MCF 10A (cell line): Measurements from ENCODE around the gene MRGPRE. TPM values are rescaled to one million over a fixed set of nuclear protein-coding genes. Genes with fewer than 3 reads are reported as not detected.

ENCODE experiments used
- BruUV-seq: library from RNA; stranded (reverse); fragments of 400-500 nt; replicated peaks from 2 replicates; lab custom pipeline; 2021; lab: Mats Ljungman, UMichigan
- CTCF ChIA-PET: fragments of 300-600 bp; sonication (Branson Sonifier 250); formaldehyde crosslinking; extraction: SDS; loops from one replicate; lab custom pipeline; 2021; ENCODE audit warnings: antibody characterized with exemption, inconsistent platforms; lab: Yijun Ruan, JAX
- POLR2A ChIA-PET: fragments of 300-600, 350-650 bp; sonication (Branson Sonifier 250); formaldehyde crosslinking; extraction: SDS; loops from one replicate; lab custom pipeline; 2020; ENCODE audit warnings: antibody characterized with exemption, inconsistent platforms; lab: Yijun Ruan, JAX
- DNase-seq: peaks from one replicate; pipeline ENCODE4 v3.0.0-alpha.2; 2018; ENCODE audit not compliant: unreplicated experiment
- H3K27ac Mint-ChIP-seq: one replicate; pipeline ENCODE4 v1.8.0; 2022; ENCODE audit warnings: mild to moderate bottlenecking, low read depth, mixed read lengths; ENCODE audit not compliant: unreplicated experiment
- H3K27me3 Mint-ChIP-seq: one replicate; pipeline ENCODE4 v1.8.0; 2022; ENCODE audit warnings: mixed read lengths; ENCODE audit not compliant: insufficient read depth, unreplicated experiment
- H3K36me3 Mint-ChIP-seq: one replicate; pipeline ENCODE4 v1.8.0; 2022; ENCODE audit warnings: mild to moderate bottlenecking, moderate library complexity, mixed read lengths; ENCODE audit not compliant: insufficient read depth, unreplicated experiment
- H3K4me1 Mint-ChIP-seq: one replicate; pipeline ENCODE4 v1.8.0; 2022; ENCODE audit warnings: mixed read lengths; ENCODE audit not compliant: insufficient read depth, unreplicated experiment
- H3K4me3 Mint-ChIP-seq: one replicate; pipeline ENCODE4 v1.8.0; 2022; ENCODE audit warnings: mild to moderate bottlenecking, moderate library complexity, mixed read lengths; ENCODE audit not compliant: unreplicated experiment
- H3K9me3 Mint-ChIP-seq: one replicate; pipeline ENCODE4 v1.8.0; 2022; ENCODE audit warnings: mixed read lengths; ENCODE audit not compliant: unreplicated experiment
- intact Hi-C: fragments of 100-400 bp; cut with micrococcal nuclease; formaldehyde crosslinking; loops from 2 replicates; pipeline ENCODE4 v1.14.1; 2022
- total RNA-seq: library from RNA; stranded (reverse); gene quantifications from 2 replicates; pipeline ENCODE4 v1.2.3, GENCODE V29; 2022
- TF ChIP-seq, protein P1 (sequence below): fragments of 200-600 bp; IDR thresholded peaks from one replicate; pipeline ENCODE4 v1.8.0; 2022; ENCODE audit warnings: antibody characterized with exemption, mild to moderate bottlenecking; ENCODE audit not compliant: unreplicated experiment

Gene MRGPRE
- total RNA-seq, 1 experiment from 2014 or later = not detected

DNA sequence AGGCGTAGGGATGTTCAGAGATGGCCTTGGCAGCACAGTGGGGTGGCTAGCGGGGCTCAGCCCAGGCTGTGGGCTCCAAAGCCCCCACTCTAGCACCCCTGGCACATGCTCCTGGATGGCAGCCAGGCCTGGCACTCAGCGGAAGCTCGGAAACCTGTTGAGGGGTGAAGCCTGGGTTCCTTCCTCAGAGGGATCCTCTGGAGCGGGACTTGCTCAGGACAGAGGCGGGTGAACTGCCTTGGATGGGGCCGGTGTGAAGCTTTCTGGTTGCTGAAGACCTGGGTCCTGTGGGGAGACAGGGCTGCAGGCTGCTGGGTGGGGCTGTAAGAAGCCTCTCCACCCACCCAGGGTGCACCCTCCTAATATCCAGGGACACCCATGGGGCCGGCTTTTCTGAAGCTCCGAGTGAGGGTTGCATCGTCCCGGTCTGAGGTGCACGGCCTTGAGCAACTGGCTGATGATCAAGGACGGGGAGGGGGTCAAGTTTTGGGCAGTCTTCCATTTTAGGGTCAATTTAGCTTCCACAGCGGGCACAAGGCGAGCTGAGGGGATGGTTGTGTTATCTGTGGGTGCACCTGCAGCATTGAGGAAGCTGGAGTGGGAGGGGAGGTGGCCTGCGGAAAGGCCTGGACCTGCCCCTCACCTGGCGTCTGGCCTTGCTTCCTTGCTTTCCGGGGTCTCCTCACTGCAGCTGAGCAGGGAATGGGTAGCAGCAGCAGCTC, 5.2 kb downstream of the MRGPRE start:
- Mint-ChIP-seq H3K4me3 (no peak overlapping the region), H3K27me3 (peaks cover 40% of the 10 kb centered on the region), H3K4me1 (no peaks in the 10 kb centered on the region), H3K27ac (no peak overlapping the region), H3K36me3 (no peaks in the 10 kb centered on the region), H3K9me3 (no peaks in the 10 kb centered on the region)
- BruUV-seq = no TSS peak
- TF ChIP-seq, protein P1, sequence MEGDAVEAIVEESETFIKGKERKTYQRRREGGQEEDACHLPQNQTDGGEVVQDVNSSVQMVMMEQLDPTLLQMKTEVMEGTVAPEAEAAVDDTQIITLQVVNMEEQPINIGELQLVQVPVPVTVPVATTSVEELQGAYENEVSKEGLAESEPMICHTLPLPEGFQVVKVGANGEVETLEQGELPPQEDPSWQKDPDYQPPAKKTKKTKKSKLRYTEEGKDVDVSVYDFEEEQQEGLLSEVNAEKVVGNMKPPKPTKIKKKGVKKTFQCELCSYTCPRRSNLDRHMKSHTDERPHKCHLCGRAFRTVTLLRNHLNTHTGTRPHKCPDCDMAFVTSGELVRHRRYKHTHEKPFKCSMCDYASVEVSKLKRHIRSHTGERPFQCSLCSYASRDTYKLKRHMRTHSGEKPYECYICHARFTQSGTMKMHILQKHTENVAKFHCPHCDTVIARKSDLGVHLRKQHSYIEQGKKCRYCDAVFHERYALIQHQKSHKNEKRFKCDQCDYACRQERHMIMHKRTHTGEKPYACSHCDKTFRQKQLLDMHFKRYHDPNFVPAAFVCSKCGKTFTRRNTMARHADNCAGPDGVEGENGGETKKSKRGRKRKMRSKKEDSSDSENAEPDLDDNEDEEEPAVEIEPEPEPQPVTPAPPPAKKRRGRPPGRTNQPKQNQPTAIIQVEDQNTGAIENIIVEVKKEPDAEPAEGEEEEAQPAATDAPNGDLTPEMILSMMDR = no peak
- POLR2A ChIA-PET = no interaction called here
- no peak for DNase-seq
- intact Hi-C loops = no loop called here
- CTCF ChIA-PET = interaction anchor here (0.6 kb wide), 1 partner anchor 32 kb away, joined by 4 read pairs; no protein-coding TSS in a partner anchor

DNA sequence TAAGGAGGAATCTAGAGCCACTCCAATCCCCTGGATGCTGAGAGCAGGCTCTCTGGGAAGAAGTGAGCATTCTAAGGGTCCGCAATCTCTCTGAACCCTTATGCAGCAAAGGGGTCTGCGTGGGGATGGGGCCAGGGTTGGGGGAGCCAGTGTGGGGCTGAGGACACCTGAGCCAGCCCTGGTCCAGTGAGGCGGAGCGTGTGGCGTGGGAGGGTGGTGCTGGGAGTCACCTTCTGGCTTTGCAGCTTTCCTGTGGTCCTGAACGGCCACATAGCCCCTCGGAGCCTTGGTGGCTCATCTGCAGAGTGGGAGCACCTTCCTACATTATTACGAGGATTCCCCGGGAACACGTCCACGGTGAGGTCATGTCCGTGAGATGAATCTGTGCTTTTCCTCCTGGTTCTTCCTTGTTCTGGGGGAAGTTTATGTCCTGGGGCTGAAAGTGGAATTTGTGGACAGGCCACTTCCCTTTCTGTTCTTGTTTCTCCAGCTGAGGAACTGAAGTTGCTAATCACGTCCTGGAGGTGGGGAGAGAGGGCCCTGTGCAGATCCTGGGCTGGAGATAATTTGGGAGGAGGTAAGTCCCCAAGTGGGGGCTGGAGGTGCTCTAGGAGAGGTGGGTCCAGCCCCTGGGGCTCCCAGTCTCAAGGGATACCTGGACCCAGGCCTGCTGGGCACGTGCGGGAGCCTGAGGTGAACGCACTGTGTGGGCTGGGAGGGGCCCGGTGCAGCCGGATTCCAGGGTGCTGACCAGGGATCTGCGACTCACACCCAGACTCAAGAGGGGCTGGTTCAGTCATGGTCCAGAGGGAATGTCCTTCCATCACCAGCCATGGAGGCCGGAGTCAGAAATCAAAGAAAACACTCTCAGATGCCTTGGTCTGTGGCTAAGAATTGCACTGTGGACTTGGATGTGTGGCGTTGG, 6.1 kb downstream of the MRGPRE start:
- Mint-ChIP-seq H3K36me3 (no peaks in the 10 kb centered on the region), H3K27ac (no peak overlapping the region), H3K27me3 (peaks cover 41% of the 10 kb centered on the region), H3K4me3 (no peak overlapping the region), H3K4me1 (peaks cover 1% of the 10 kb centered on the region), H3K9me3 (no peaks in the 10 kb centered on the region)
- ChIA-PET POLR2A (no interaction called here), CTCF (no interaction called here)
- intact Hi-C loops = no loop called here
- BruUV-seq = no TSS peak
- no peak for DNase-seq
- TF ChIP-seq, protein P1 = no peak

DNA sequence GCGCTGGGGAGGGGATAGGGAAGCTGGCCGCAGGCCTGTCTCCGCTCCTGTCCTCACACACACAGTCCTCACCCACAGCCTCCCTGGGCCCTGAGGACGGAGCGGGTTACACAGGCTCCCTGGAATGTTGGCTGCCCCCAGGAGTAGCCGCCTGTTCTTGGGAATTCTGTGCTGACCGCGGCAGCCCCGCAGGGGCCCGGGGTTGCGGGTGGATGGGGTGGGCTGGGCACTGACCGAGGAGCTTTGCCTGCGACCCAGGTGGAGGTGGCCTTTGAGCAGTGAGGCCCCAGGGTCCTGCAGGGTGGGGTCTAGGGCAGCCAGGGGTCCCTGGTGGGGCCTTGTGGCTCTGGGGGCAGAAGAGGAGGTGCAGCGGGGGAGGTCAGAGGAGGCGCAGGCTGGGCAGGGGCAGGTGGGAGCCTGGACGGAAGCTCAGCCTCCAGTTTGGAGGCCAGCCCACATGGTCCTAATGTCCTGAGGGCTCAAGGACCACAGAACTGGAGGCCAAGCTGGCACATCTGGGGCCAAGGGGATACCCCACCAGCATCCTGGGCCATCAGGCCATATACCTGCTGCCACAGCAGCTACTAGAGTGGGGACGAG, 7.0 kb downstream of the MRGPRE start:
- ChIA-PET POLR2A (no interaction called here), CTCF (interaction anchor here (0.5 kb wide), 1 partner anchor 10 kb away, joined by 3 read pairs; no protein-coding TSS in a partner anchor)
- Mint-ChIP-seq H3K9me3 (no peaks in the 10 kb centered on the region), H3K27ac (no peak overlapping the region), H3K4me1 (peaks cover 5% of the 10 kb centered on the region), H3K4me3 (no peak overlapping the region), H3K36me3 (no peaks in the 10 kb centered on the region), H3K27me3 (peaks cover 44% of the 10 kb centered on the region)
- TF ChIP-seq, protein P1 = no peak
- DNase-seq = no peak
- BruUV-seq = no TSS peak
- intact Hi-C loops = no loop called here
